ENCODE data around the gene OXER1. TPM values are rescaled to one million over a fixed set of nuclear protein-coding genes. Genes with fewer than 3 reads are reported as not detected.
"Not testable (repeated sequence)": the region's sequence is repeated elsewhere in the genome, so short reads cannot be mapped to it uniquely, and the experiment has no call there.

OXER1 gene
- total RNA-seq, 2 donors from 2014 or later = 3.5 to 6.5 TPM

DNA sequence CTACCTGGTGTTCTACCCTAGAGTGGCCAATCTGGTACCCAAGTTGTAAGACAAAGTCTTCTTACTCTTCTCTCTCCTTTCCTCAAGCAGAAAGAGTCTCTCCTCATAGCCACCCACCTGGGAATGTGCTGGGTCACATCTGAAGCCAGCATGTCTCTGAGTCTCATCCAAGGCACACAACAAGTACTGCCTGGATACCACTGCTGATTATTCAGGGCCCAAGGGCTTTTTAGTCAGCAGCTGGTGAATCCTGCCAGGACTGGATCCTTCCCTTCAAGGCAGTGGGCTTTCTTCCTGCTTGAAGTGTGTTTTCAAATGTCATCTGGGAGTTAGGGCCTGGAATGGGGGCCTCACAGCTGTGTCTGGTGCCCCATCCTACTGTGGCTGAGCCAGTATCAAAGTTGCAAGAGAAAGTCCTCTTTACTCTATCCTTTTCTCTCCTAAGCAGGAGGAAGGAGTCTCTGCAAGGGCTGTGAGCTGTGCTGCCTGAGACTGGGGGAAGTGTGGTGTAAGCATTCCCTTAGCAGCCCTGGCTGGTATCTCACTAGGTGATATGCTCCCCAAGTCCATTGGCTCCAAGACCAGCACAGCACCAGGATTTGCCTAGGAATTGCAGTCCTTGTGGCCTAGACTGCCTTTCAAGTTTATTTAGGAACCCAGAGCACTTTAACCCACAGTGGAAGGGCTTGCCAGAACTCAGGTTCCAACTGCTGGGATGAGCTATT, 27.2 kb downstream of the OXER1 start:
- Mint-ChIP-seq H3K36me3 (ENCODE audit: low read depth) (peaks cover 78% of the 10 kb centered on the region), H3K27ac (no peak overlapping the region)

GRCh38 chr2:42733852-42734251, 30.1 kb downstream of the OXER1 start:
- Histone ChIP-seq H3K4me3 (ENCODE audit: low read length) (no peak overlapping the region), H3K36me3 (ENCODE audit: control insufficient read depth, insufficient read depth, low read length) (peaks cover 31% of the 10 kb centered on the region), H3K9ac (ENCODE audit: extremely low read depth, low read length, poor library complexity, severe bottlenecking) (no peak overlapping the region), H3K9me3 (ENCODE audit: control insufficient read depth, low read length) (peaks cover 59% of the 10 kb centered on the region), H3K27me3 (ENCODE audit: control insufficient read depth, insufficient read depth, low read length, poor library complexity, severe bottlenecking) (no peaks in the 10 kb centered on the region), H3K27ac (ENCODE audit: low read depth, low read length) (no peak overlapping the region), H3K4me1 (ENCODE audit: control insufficient read depth, insufficient read depth, low read length) (no peaks in the 10 kb centered on the region)
- Mint-ChIP-seq H3K4me3 (no peak overlapping the region), H3K27ac (no peak overlapping the region), H3K36me3 (ENCODE audit: low read depth) (peaks cover 82% of the 10 kb centered on the region), H3K9me3 (peaks cover 50% of the 10 kb centered on the region), H3K4me1 (no peaks in the 10 kb centered on the region), H3K27me3 (ENCODE audit: insufficient read depth) (no peaks in the 10 kb centered on the region)
- DNase-seq = no peak
- no peak for TF ChIP-seq CTCF (conservative IDR thresholded peaks at IDR 0.05)
- 89 to 96% methylated on average over 1 of the region's 1 CpG for whole genome bisulfite sequencing, 2 experiments (ENCODE audit: insufficient coverage in 1 of 2, insufficient read length in 1 of 2)

More for the DNA sequence above, 27.2 kb downstream of the OXER1 start:
- H3K36me3 ChIP-seq (ENCODE audit: control insufficient read depth, insufficient read depth, low read length) = peaks cover 46% of the 10 kb centered on the region
- Mint-ChIP-seq H3K4me3 (no peak overlapping the region), H3K27me3 (ENCODE audit: insufficient read depth) (no peaks in the 10 kb centered on the region), H3K4me1 (no peaks in the 10 kb centered on the region), H3K9me3 (peaks cover 40% of the 10 kb centered on the region)
- no peaks in the 10 kb centered on the region for H3K27me3 ChIP-seq (ENCODE audit: control insufficient read depth, insufficient read depth, low read length, poor library complexity, severe bottlenecking)
- no peak overlapping the region for H3K4me3 ChIP-seq (ENCODE audit: low read length)
- no peaks in the 10 kb centered on the region for H3K4me1 ChIP-seq (ENCODE audit: control insufficient read depth, insufficient read depth, low read length)
- H3K27ac ChIP-seq (ENCODE audit: low read depth, low read length) = no peak overlapping the region
- DNase-seq = no peak
- no peak for TF ChIP-seq CTCF (conservative IDR thresholded peaks at IDR 0.05)
- H3K9ac ChIP-seq (ENCODE audit: extremely low read depth, low read length, poor library complexity, severe bottlenecking) = no peak overlapping the region
- peaks cover 65% of the 10 kb centered on the region for H3K9me3 ChIP-seq (ENCODE audit: control insufficient read depth, low read length)

- not testable (repeated sequence) for H3K4me3 Mint-ChIP-seq; H3K9ac ChIP-seq (ENCODE audit: extremely low read depth, low read length, poor library complexity, severe bottlenecking); DNase-seq; H3K27me3 ChIP-seq (ENCODE audit: control insufficient read depth, insufficient read depth, low read length, poor library complexity, severe bottlenecking); H3K4me1 ChIP-seq (ENCODE audit: control insufficient read depth, insufficient read depth, low read length); H3K27me3 Mint-ChIP-seq (ENCODE audit: insufficient read depth); H3K4me1 Mint-ChIP-seq; H3K27ac Mint-ChIP-seq; H3K4me3 ChIP-seq (ENCODE audit: low read length); H3K27ac ChIP-seq (ENCODE audit: low read depth, low read length)
- Mint-ChIP-seq H3K36me3 (ENCODE audit: low read depth) (peaks cover 68% of the 10 kb centered on the region), H3K9me3 (peaks cover 37% of the 10 kb centered on the region)
- Histone ChIP-seq H3K9me3 (ENCODE audit: control insufficient read depth, low read length) (peaks cover 50% of the 10 kb centered on the region), H3K36me3 (ENCODE audit: control insufficient read depth, insufficient read depth, low read length) (peaks cover 14% of the 10 kb centered on the region)
- WGBS, 2 experiments (ENCODE audit: insufficient coverage in 1 of 2, insufficient read length in 1 of 2) = 80 to 96% methylated on average over 1 to 4 of the region's 4 CpGs
Observed at GRCh38 chr2:42731316-42731715, 32.6 kb downstream of the OXER1 start.

DNA sequence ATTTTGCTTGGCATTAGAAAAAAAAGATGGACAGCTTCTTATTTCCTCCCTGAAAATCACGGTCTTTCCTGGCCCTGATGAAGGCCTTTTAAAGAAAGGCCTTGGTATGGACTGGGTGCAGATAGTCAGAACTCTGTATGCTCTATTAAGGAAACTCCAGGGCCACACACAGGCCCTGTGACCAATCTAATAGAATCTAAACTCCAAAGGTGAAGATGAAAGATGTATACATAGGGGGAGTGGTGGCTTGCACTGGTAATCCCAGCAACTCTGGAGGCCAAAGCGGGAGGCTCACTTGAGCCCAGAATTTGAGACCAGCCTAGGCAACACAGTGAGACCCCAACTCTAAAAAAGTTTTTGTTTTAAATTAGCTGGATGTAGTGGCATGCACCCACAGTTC, 37.3 kb downstream of the OXER1 start:
- no peaks in the 10 kb centered on the region for H3K27me3 ChIP-seq (ENCODE audit: control insufficient read depth, insufficient read depth, low read length, poor library complexity, severe bottlenecking)
- DNase-seq = no peak
- H3K27ac ChIP-seq (ENCODE audit: low read depth, low read length) = no peak overlapping the region
- H3K9ac ChIP-seq (ENCODE audit: extremely low read depth, low read length, poor library complexity, severe bottlenecking) = no peak overlapping the region
- no peak for TF ChIP-seq CTCF (conservative IDR thresholded peaks at IDR 0.05)
- peaks cover 14% of the 10 kb centered on the region for H3K36me3 ChIP-seq (ENCODE audit: control insufficient read depth, insufficient read depth, low read length)
- no peak overlapping the region for H3K4me3 ChIP-seq (ENCODE audit: low read length)
- peaks cover 38% of the 10 kb centered on the region for H3K36me3 Mint-ChIP-seq (ENCODE audit: low read depth)
- peaks cover 27% of the 10 kb centered on the region for H3K9me3 ChIP-seq (ENCODE audit: control insufficient read depth, low read length)
- peaks cover 23% of the 10 kb centered on the region for H3K9me3 Mint-ChIP-seq
- no peak overlapping the region for H3K4me3 Mint-ChIP-seq
- H3K4me1 ChIP-seq (ENCODE audit: control insufficient read depth, insufficient read depth, low read length) = peaks cover 15% of the 10 kb centered on the region
- peaks cover 16% of the 10 kb centered on the region for H3K4me1 Mint-ChIP-seq
- 93 to 100% methylated on average over 1 to 2 of the region's 2 CpGs for WGBS, 2 experiments (ENCODE audit: insufficient coverage in 1 of 2, insufficient read length in 1 of 2)
- no peak overlapping the region for H3K27ac Mint-ChIP-seq
- H3K27me3 Mint-ChIP-seq (ENCODE audit: insufficient read depth) = no peaks in the 10 kb centered on the region
